Activated T-cell treated with anti-CD3 and anti-CD28 coated beads, Interleukin-2, amount 50 U/mL, for 1 hour (primary cell): ENCODE data around the gene JMJD6.

Source experiments
- DNase-seq: peaks from one replicate; pipeline ENCODE4 v3.0.0-alpha.2; 2020

JMJD6 gene

DNA sequence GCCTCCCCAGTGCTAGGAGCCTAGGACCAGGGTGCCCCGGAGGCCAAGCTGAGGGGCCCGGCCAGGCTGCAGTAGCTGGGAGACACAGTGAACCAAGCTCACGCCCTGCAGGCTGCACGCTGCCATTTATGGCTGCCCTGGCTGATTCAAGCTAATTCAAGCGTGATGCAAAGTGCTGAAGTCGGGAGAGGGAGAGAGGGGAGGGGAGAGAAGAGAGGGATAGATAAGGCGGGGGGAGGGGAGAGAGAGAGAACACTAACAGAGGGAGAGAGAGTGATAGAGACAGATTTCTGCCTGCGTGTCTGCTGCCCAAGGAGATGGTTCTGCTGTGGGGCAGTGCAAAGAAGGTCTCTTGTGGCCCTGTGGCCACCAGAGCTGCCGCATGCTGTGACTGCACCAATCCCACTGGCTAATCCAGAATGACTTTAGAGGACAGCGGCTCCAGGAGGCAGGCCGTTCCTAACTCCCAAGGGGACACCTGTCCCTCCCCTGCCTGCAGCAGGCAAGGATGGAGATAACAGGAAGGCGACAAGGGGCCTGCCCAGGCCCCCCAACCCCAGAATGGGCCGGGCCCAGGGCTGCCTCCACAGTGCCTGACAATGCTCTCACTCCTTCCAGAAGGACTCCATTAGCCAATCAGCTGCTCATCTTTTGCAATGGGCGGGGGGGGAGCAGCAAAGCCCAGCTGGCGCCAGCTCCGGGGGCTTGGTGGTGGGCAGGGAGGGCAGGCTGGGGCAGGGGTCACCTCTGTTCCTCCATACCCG, 28.5 kb downstream of the JMJD6 start:
- DNase-seq = no peak

GRCh38 chr17:76696763-76697701, 29.4 kb downstream of the JMJD6 start:
- DNase-seq = no peak

- no peak for DNase-seq
These were observed 31.2 kb downstream of the JMJD6 start for GRCh38 chr17:76695059-76695831.

GRCh38 chr17:76691379-76692191, 34.8 kb downstream of the JMJD6 start:
- DNase-seq = no peak

GRCh38 chr17:76690596-76691280, 35.7 kb downstream of the JMJD6 start:
- DNase-seq = no peak

GRCh38 chr17:76689859-76690258, 36.5 kb downstream of the JMJD6 start:
- DNase-seq = no peak

GRCh38 chr17:76688165-76688622, 38.2 kb downstream of the JMJD6 start:
- no peak for DNase-seq

DNA sequence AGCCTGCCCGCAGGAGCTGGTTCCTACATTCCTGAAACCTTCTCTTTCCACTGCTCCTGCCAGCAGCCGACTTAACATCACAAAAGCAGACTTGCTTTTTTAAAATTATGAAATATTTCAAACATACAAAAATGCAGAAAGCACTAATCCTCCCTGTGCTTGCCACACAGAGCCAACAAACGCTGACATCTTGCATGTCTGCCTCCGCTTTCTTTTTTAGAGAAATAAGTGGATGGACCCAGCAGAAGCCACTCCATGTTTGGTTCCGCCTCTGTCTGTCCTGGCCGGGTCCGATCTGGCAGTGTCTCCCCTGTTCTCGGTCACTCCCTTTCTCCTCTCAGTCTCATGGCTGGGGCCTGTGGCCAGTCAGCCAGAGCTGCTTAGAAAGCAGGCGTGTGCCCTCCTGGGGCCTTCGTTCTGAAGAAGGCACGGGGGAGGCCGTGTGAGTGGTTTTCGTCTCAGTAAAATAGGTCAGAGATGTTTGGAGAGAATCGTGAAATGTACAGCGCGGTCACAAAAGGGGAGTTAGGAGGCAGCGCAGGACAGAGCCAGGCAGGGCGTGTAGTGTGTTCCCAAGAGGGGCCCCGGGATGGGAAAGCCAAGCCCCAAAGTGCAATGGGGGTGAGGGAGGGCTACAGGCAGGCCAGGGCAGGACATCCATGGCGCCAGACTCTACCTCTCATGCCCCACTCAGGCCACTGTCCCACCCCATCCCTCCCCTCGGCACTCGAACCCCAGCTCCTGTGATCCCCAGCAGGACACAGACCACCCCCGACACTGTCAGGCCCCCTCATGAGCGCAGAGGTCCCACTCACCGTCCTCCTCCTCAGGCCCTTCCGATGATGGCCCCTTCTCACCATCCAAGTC, 38.9 kb downstream of the JMJD6 start:
- DNase-seq = no peak

- DNase-seq = no peak
These were observed 39.7 kb downstream of the JMJD6 start for GRCh38 chr17:76686538-76687297.

DNA sequence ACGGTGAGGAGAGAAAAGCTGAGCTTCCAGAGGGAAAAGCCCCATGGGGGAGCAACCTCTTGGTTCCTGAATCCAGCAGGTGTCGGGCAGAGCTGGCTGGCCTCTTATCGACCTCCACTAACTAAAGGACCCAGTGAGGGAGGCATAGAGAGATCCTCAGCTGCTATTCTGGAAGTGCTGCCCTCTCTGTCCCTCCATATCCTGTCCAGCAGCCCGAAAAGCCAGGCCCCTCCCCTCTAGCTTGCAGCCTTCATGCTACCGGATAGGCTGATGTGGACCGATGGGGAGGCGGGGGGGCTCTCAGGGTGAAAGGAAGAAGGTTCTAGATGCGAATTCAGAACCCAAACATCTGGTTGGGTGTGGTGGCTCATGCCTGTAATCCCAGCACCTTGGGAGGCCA, 40.6 kb downstream of the JMJD6 start:
- DNase-seq = no peak

- DNase-seq = no peak
These were observed 41.0 kb downstream of the JMJD6 start for GRCh38 chr17:76685366-76685765.

- DNase-seq = no peak
These were observed 41.6 kb downstream of the JMJD6 start for GRCh38 chr17:76684756-76685155.

GRCh38 chr17:76683921-76684745, 42.3 kb downstream of the JMJD6 start:
- no peak for DNase-seq

- DNase-seq = no peak
These were observed 43.2 kb downstream of the JMJD6 start for GRCh38 chr17:76683011-76683755.

GRCh38 chr17:76682296-76682695, 44.1 kb downstream of the JMJD6 start:
- DNase-seq = no peak

- DNase-seq = peak; percentile 73
These were observed 44.9 kb downstream of the JMJD6 start for GRCh38 chr17:76681222-76682137.

DNA sequence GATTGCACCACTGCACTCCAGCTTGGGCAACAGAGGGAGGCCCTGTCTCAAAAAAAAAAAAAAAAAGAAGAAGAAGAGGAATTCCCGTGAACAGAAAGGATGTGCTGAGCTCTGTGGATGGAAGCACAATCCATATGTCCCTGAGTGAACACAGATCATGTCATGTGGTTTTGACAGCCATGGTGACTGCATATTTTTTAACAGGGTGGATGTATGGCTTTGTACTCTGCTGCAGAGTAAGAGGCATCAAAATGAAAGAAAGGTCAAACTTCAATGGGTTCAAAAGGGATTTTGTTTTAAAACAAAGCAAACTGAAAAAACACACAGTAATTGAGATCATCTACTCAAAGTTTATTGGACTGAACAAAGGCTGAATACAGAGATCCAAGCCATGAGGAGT, 47.2 kb downstream of the JMJD6 start:
- DNase-seq = no peak
